SHP77 treated with DMSO at 0.1 percent for 48 hours (cell line): ENCODE data around the gene THUMPD2.
A peak's percentile ranks its signal among the peaks of the same experiment; 100 is the strongest.
"Not testable (repeated sequence)": the region's sequence is repeated elsewhere in the genome, so short reads cannot be mapped to it uniquely, and the experiment has no call there.

Source experiments
- DNase-seq: peaks from one replicate; lab custom pipeline; 2025; lab: John Stamatoyannopoulos, UW

Gene THUMPD2, protein sequence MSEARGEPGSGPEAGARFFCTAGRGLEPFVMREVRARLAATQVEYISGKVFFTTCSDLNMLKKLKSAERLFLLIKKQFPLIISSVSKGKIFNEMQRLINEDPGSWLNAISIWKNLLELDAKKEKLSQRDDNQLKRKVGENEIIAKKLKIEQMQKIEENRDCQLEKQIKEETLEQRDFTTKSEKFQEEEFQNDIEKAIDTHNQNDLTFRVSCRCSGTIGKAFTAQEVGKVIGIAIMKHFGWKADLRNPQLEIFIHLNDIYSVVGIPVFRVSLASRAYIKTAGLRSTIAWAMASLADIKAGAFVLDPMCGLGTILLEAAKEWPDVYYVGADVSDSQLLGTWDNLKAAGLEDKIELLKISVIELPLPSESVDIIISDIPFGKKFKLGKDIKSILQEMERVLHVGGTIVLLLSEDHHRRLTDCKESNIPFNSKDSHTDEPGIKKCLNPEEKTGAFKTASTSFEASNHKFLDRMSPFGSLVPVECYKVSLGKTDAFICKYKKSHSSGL

DNA sequence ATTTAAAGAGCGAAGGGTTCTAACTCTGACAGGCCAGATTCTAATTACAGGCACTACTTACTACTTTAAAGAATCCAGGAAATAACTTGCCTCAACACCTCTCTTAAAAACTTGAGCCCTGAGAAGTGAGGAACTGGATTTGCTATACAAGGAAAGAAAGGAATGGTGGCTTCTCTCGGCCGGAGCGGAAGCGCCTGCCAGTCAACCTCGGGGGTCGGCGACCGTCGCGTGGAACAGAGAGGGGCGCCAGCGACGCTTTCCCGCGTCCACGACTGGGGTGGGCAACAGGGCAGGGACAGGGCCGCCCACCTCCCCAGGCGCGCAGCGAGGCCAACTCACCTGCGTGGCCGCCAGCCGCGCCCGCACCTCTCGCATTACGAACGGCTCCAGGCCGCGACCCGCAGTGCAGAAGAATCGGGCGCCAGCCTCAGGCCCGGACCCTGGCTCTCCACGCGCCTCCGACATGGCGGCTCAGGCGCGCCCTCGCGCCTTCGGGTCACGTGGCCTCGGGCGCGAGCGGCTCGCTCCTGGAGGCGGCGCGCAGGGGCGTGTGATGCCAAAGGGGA is at the start of gene THUMPD2:
Gene THUMPD2, minus strand, starts transcription at position 484 of the 566 bp plus-strand sequence. Its CDS starts 19 bp downstream, at position 465.
- peak; percentile 7 for DNase-seq

DNA sequence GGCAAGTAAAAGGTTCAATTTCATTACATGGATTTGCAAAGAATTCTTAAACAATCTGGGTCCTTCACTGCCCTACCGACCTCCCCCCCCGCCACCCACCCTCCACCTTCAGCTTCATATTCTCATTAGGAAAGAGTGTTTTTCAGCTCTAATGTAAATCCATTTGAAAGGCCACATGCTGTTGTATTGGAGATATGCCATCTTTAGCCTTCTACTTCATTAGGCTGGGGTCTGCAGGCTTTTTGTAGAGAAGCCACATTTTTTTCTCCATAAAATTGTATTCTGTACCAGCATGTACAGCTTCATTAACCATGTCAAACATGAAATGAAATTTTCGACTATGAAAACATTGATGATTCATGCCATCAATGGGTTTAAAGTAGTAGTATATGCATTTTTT is 42.8 kb upstream of the THUMPD2 start:
- DNase-seq, result no peak

DNA sequence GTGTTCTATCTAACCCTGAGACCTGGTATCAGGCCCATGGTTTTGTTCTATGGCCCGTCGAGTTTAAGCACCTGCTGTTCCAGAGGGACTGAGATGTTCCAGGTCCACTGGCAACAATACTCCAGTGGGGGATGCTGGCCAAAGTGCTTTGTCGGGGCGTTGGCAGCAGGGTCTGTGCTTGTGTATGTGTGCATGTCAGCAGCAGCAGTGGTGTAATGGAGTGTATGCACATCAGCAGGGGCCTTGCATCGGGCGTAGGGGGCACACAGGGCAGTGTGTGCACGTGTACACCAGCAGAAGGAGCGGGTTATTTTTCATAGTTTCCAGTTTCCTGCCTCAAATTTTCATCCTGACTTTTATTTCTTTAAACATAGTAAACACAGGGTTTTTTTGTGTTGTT is 37.8 kb upstream of the THUMPD2 start:
- no peak for DNase-seq

DNA sequence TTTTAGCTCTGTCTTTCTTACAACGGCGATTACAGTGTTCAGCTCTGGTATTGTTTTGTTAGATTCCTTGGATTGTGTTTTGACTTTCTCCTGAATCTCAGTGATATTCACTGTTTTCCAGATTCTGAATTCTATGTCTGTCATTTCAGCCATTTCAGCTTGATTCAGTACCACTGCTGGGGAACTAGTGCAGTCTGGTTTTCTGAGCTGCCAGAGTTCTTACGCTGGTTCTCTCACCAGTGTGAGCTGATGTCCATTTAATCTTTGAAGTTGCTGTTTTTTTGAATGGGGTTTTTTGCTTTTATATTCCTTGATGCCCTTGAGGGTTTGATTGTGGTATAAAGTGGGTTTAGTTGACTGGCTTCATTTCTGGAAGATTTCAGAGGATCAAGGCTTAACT is 37.4 kb upstream of the THUMPD2 start:
- no peak for DNase-seq

DNA sequence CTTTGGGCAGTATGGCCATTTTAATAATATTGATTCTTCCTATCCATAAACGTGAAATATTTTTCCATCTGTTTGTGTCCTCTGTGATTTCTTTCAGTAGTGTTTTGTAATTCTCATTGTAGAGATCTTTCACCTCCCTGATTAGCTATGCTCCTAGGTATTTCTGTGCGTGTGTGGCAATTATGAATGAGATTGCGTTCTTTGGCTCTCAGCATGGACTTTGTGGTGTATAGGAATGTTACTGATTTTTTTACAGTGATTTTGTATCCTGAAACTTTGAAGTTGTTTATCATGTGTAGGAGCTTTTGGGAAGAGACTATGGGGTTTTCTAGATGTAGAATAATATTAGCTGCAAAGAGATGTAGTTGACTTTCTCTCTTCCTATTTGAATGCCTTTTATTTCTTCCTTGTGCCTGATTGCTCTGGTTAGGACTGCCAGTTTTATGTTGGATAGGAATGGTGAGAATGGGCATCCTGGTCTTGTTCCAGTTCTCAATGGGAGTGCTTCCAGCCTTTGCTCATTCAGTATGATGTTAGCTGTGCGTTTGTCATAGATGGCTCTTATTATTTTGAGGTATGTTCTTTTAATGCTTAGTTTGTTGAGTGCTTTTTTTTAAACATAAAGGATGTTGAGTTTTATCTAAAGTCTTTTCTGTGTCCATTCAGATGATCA is 27.0 kb upstream of the THUMPD2 start:
- no peak for DNase-seq

DNA sequence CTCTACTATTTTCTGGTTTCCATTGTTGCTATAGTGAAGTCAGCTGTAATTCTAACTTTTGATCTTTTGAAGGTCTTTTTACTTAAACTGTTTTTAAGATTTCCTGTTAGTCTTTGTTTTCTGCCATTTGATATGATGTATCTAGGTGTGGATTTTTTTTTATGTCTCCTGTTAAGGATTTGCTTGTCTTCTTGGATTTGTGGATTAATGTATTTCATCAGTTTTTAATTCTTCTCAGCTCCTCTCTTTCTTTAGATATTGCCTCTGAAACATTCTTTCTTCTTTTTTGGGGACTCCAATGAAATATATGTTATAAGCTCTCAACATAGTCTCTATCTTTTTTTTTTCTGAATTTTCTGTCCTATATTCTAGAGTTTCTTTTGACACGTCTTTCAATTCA is 24.8 kb upstream of the THUMPD2 start:
- no peak for DNase-seq

DNA sequence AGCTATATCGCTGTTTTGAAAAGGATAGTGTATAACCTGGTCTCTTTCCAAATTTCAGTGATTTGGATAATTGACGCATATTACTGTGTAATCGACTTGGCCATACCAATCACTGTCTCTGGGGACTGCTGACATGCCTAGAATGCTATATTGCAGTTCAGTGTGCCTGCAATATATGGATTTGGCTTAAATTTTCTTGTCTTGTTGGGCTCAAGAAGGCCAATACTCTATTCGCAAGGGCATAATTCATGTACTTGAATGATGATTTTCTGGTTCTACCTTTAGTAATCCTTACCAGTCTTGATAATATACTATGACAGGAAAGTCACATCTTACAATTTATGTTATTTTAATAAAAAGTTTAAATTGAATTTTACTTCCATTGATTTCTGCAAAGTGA is 21.7 kb upstream of the THUMPD2 start:
- no peak for DNase-seq

DNA sequence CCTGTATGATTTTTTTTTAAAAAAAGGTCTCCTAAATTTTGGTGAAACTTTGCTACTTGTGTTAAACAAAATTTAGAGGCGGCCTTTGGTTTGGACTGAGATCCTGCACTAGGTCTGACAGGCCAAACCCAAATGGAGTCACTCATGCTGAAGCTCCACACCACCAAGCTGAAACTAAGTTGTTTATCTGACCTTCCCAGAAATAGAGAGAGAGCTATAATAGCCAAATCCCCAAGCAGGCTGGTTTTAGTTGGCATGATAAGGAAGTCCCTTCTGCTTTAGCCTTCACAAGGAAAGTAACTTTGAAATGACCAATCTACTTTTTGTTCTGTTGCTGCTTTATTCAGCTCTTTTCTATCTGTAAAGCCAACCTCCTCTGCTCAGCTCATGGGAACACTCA is 17.1 kb upstream of the THUMPD2 start:
- DNase-seq, result no peak

DNA sequence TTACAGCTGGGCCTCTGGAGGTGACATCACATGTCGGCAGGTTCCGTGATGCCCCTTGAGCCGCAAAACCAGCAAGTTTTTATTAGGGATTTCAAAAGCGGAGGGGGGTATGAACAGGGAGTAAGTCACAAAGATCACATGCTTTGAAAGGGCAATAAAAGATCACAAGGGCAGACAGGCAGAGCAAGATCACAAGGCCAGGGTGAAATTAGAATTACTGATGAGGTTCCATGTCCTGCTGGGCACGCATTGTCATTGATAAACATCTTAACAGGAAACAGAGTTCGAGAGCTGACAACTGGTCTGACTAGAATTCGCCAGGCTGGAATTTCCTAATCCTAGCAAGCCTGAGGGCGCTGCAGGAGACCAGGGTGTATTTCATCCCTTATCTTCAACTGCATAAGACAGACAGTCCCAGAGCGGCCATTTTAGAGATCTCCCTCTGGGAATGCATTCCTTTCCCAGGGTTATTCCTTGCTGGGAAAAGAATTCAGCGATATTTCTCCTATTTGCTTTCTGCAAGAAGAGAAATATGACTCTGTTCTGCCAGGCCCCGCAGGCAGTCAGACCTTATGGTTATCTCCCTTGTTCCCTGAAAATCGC is 11.3 kb upstream of the THUMPD2 start:
- not testable (repeated sequence) for DNase-seq

DNA sequence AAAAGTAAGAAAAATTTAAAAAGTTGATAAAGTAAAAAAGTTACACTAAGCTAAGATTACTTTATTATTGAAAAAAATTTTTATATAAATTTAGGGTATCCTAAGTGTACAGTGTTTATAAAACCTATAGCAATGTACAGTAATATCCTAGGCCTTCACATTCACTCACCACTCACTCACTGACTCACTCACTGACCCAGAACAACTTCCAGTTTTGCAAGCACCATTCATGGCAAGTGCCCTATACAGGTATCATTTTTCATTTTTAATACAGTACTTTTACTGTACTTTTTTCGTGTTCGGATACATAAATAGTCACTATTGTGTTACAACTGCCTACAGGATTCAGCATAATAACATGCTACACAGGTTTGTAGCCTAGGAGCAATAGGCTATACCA is 8.9 kb upstream of the THUMPD2 start:
- DNase-seq, result no peak

DNA sequence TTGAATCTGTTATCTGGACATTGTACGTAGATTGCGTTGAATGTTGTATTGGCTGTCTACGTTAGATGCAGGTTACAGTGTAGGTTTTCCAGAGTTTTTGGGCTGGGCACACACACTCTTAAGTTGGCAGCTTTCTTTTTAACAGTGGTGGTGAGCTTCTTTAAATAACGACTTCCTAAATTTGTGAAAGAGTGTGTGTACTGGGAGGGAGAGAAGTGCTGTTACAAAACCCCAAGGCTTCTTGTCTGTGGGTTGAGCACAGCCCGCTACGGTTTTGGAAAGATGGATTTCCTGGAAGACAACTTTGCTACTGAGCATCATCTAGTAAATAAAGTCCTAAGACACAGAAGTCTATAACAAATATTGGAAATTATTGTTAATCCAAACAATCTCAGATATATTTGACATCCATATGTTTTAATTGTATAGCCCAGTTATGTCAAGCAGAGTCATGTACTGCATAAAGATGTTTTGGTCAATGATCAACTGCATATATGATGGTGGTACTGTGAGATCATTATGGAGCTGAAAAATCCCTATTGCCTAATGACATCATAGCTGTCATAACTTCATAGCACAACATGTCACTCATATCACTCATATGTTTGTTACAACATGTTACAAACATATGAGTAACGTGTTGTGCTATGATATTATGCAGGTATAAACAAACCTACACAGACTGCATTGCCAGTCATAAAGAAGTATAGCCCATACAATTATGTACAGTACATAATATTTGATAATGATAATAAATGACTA is 7.9 kb upstream of the THUMPD2 start:
- DNase-seq, result no peak

DNA sequence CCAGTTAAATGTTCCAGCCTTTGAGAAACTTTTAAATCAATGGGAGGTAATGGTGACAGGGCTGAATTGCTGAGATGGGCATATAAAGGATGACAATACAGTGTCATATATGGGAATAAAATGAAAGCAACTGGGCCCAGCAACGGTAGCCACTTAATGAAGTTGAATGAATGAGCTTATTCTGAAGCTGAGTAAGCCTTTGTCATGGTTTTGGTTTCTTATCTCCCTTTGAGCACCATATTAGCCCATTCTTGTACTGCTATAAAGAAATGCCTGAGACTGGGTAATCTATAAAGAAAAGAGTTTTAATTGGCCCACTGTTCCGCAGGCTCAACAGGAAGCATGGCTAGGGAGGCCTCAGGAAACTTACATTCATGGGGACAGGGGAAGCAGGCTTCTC is 3.5 kb upstream of the THUMPD2 start:
- DNase-seq, result no peak

DNA sequence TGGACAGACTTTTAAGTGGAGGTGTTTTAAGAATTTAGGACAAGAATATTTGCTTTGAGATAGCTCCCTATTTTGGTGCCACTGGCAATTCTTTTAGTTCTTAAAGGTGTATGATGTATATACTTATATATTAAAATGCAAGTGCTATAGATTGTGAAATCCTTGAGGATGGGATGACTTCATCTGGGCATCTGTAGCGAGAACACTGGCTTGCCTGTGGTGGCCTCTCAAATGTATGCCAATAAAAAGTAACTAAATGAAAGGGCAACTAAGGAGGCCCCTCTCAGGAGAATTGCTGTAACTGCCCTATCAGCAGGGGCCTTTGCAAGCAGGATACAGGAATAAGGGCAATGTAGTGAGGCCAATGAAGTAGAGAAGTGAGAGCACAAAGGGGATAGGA is 2.6 kb upstream of the THUMPD2 start:
- DNase-seq, result no peak

DNA sequence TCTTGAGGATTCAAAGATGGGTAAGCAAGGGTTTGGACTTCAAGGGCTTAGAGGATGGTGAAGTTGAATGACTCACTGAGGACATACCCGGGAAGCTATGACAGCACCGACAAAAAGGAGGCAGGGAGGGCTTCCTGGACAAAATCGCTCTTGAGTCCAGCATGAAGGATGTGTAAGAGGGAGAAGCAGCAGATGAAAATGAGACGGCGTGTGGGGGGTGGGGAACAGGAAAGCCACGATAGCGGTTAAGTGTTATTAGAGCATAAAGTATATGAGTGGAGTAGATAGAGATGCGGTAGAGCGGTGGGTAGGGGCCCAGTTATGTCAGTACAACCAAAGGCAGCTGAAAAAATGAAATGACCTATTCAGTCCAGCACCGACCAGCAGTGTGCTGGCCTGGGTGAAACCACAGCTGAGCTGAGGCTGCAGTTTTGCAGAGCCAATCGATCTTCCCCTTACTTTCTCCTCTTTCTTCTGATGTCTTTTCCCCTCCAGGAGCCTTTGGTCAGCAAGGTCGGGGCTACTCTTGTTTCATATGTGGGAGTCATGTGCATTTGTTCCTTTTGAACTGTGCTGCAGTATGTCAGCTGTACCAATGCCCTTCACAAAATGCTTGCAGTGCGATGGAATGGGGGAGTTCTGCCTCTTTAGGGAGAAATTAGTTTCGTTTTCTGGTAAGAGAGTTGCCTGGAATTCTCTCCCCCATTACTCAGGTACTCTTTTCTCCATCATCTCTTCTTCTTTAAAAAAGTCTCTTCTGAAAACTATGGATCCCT is 2.0 kb upstream of the THUMPD2 start:
- no peak for DNase-seq

DNA sequence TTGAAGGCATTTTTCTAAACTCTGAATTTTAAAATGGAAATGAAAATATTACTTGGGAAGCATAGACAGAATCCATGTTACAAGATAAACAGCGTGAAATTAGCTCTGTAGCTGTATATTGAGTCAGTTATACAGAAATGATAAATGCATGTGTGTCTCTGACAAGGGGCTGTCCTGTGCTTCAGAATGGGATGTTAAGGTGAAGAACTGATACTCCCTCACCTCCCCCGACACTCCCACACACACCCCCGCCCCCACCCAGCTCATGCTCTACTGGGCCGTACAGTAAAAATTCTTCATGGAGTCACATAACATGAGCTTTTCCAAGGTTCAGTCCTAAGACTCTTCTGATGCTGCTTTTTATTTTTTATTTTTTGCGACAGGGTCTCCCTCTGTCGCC is 869 bp upstream of the THUMPD2 start:
- DNase-seq, result no peak

DNA sequence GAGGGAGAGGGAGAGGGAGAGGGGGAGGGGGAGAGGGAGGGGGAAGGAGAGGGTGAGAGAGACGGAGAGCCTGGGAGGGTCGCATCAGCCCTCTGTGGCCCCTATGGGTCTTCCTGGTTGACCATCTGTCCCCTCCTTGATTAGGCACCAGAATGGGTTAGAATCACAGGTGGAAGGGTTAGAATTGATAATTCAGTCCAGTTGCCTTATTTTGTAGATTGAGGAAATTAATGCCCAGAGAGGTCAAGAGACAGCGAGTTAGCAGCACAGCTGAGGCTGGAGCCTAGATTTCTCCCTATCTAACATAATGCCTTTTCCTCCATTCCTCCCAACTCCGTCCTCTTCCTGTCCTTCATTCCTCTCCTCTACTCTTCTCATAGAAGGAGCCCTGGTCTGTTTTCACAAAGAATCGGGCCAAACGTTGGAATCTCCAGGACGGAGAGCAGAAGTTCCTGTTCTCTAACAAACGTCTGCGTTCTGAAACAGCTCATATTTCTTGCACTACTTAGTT is 338 bp upstream of the THUMPD2 start:
- DNase-seq, result no peak

DNA sequence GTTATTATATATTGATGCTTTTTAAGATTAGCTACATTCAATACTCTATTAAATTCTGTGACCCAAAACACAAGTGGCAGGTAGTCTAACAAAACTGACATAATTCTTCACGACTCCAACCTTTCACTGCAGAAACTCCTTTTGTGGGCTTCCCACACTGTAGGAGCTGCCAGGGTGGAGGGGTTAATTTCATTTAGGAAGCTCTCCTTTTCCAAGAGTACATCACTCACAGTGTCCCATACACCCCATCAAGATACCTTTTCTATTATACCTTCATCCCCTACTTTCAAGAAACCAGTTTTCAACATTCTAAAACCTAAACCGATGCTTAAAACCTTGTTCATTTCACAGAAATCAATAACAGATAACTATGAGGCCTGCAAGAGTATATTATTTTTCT is 825 bp downstream of the THUMPD2 start:
- DNase-seq, result no peak

DNA sequence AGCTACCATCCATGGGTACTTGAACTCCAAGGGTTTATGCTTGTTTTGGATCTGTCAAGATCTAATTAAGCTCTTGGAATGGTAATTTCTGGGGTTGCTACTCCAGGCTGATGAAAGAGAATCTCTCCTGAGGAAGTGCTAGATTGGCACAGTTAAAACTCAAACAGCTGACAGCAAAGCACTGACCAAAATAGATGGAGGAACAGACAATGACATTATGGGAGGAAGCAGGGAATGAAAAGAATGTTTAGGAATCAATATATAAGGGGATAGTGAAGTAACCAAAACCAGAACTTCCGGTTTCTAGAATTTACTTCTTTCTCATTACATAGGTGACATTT is 6.3 kb downstream of the THUMPD2 start:
- no peak for DNase-seq

DNA sequence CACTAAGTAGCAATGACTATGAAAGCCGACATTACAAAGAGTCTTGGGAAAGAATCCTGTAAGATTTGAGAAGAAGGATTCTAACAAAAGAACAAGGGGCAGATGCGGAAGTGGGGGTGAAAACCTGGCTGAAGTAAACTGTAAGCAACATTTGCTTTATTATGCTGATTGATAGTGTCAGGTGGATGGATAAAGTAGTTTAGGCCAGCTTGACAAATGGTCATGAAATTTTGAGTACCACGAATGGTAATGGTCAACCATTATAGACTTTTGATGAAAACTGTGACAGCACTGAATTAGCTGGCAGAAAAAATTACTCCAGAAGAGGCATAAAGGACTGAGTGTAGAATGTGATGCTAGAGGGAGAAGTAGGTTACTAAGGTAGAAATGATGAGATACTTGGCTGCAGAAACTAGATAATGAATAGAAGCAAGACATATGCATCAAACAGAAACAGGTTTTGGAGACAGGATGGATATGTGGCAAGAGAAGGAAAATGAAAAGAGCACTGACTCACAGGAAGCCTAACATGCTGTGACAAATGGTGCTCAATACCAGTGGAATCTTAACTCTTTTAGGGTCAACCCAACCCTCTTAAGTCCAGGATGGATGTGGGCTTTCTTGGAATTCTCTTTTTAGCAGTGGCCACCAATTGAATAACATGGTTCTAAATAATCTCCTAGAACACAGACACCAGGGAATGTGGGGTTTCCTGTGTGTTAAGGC is 6.8 kb downstream of the THUMPD2 start:
- DNase-seq, result no peak

DNA sequence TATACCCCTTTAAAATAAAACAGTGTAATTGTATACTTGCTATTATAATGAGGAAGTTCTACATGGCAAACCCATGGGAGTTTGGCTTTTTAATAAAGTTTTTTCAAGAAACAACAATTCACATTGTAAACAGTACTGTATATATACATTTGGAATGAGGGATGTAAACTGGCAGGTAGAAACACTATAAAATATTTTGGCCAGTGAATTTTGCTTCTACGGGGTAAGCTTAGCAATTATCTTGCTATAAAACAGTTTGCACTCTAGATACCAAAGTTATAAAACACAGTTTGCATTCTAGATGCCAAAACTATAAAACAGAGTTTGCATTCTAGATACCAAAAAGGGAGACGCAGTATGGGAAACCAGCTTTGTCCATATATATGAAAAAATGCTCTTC is 16.6 kb downstream of the THUMPD2 start:
- DNase-seq, result no peak
